AG09319 (cell line): ENCODE measurements around the gene MYO1H.
"Not testable (repeated sequence)": the region's sequence is repeated elsewhere in the genome, so short reads cannot be mapped to it uniquely, and the experiment has no call there.

Source experiments
- DNase-seq: peaks from one replicate; pipeline ENCODE4 v3.0.0-alpha.2; 2010; ENCODE audit warnings: low read depth; ENCODE audit errors: extremely low read depth
- TF ChIP-seq, protein P1 (sequence below): IDR thresholded peaks from 2 replicates; pipeline ENCODE4 v1.5.1; 2011; ENCODE audit warnings: low read depth, mild to moderate bottlenecking, inconsistent platforms, low read length, moderate library complexity

The MYO1H gene

DNA sequence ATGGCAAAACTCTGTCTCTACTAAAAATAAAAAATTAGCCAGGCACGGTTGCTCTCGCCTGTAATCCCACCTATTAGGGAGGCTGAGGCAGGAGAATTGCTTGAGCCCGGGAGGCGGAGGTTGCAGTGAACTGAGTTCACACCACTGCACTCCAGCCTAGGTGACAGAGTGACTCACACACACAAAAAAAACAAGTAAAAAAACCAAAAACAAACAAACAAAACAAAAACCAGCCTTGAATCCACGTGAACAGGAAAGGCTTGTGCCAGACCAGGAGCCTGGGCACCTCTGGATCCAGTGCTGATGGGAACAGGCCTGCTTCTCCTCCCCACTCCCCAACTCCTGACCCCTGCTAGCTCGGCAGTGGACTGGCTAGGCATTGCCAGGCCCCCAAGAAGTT lies 42.2 kb upstream of the MYO1H start:
- no peak for DNase-seq
- TF ChIP-seq, protein P1, sequence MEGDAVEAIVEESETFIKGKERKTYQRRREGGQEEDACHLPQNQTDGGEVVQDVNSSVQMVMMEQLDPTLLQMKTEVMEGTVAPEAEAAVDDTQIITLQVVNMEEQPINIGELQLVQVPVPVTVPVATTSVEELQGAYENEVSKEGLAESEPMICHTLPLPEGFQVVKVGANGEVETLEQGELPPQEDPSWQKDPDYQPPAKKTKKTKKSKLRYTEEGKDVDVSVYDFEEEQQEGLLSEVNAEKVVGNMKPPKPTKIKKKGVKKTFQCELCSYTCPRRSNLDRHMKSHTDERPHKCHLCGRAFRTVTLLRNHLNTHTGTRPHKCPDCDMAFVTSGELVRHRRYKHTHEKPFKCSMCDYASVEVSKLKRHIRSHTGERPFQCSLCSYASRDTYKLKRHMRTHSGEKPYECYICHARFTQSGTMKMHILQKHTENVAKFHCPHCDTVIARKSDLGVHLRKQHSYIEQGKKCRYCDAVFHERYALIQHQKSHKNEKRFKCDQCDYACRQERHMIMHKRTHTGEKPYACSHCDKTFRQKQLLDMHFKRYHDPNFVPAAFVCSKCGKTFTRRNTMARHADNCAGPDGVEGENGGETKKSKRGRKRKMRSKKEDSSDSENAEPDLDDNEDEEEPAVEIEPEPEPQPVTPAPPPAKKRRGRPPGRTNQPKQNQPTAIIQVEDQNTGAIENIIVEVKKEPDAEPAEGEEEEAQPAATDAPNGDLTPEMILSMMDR = no peak

DNA sequence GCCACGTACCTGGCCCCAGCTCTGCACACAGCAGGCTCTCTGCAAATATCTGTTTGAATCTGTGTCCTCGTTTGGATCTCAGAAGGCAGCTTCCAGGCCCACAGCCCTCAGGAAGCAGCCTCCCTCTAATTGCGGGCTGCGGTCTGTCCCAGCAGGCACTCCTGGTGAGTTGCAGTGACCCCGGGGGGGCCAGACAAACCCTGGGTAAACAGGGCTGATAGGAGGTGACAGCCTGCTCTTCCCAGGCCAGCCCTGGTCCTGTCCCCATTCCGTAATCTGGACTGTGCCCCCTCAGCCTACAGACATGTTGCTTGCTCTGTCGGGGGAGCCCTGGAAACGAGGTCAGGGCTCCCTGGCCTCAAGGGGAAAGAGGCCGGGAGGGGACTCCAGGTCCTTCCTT lies 40.6 kb upstream of the MYO1H start:
- DNase-seq = no peak
- TF ChIP-seq, protein P1 = no peak

DNA sequence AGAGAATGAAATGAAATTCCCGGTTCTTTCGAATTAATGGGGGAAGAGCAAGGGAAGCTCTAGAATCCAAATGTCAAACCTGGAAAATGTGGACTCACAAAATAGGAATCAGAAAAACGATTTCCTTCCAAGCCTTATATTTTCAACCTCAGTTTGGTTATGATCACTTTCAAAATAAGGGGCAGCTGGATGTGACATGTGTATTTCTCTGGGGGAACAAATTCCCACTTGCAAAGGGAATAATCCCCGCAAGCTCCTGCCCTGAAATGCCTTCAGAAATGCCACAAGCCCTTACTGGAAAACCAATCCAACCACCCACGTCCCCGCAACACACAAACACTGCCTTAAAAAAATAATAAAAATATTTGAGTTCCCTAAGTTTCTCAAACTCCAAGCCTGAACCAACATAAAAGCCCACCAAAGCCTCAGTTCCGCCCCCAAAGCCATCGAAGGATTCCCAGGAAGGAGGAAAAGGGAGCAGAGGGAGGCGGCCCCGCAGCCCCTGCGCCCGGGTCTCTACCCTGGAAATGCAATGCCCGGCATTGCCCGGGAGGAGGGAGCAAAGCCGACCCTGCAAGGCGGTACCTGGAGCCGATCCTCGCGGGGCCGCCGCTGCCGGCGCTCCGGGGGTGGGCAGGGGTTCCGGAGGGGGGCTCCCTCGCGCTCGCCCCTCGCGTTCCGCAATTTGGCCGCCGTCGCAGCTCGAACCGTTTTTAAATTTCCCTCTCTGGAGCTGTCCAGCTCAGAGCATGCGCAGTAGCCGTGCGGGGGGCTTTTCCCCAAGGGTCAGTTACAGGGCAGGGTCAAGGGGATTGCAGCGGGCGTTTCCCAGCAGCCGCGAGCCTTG lies 38.9 kb upstream of the MYO1H start, which contains the start of gene FOXN4:
Gene FOXN4, minus strand, starts transcription at position 751 of the 847 bp plus-strand sequence. CDS start 963 bp downstream, outside the sequence.
- TF ChIP-seq, protein P1 = no peak
- no peak for DNase-seq

DNA sequence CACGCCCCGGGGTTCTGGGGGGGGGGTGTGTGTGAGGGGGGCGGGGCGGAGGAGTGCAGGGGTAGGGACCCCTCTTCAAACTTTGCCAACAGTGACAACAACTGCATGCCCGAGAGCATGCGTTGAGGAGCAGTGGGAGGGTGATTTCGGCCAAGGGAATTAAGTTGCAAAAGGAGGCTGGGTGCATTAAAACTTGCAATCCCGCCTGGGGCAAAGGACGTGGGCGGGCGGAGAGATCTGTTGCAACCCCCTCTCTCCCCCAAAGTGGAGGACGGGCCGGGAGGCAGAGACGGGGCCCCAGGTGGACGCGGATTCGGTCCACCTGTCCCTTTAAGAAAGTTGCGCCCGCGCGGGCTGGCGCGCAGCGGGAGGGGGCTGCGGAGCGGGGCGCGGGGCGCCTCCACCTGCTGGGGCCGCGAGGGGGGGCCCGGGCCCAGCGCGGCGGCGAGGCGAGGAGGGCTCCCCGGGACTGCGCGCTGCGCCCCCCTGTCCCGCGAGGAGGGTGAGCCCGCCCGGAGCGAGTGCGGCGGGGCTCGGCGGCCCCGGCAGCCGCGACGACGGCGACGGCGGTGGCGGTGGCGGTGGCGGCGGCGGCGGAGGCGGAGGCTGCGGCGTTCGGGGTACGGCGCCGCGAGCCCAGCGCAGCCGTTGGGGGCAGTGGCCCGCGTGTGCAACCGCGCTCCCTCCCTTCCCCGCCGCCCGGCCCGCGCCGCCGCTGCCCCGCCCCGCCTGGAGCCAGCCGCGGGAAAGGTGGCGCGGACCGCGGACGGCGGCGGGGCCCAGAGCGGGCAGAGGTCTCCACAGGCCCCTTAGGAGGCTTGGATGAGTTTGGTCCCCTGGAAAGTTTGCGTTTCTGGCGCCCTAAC lies 38.1 kb upstream of the MYO1H start:
- DNase-seq = no peak

DNA sequence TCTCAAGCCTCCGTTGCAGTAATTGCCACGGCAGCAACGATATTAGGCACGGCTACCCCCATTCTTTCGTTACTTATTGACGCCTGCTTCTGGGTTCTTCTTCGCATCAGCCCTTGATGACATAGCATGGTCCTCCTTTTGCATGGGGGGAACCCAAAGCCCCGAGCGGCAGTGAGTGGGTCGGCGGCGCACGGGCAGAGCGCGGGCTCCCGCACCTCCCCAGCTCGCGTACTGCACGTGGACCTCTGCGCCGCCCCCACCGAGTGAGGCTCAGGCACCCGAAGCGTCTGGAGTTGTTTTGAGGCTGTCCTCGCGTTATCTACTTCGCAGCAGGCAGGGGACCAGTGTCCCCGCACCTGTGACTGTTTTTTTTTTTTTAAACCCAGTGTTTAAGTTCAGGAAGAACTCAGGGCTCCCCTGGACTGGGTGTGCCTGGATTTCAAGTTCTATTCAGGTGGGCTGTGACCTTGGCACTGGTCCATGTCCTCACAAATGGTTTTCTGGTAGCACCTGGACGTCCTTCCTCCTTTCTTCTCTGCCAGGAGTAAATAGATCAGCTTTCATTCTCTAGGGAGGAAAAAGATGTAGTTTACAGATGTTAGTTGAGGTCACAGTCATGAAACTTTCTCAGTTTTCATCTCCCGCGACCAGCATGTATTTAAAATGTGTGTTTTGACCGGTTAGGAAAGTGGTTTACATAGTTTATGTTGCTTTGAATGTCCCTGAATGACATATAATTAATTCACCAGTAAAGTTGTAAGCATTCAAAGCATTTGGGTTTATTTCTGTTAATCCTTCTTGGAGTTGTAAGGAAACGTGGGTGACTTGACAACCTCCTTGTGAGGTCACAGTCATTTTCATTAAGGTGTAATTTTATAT lies 37.2 kb upstream of the MYO1H start:
- no peak for DNase-seq
- TF ChIP-seq, protein P1 = no peak

More for the DNA sequence above, 38.1 kb upstream of the MYO1H start:
- TF ChIP-seq, protein P1 = no peak

DNA sequence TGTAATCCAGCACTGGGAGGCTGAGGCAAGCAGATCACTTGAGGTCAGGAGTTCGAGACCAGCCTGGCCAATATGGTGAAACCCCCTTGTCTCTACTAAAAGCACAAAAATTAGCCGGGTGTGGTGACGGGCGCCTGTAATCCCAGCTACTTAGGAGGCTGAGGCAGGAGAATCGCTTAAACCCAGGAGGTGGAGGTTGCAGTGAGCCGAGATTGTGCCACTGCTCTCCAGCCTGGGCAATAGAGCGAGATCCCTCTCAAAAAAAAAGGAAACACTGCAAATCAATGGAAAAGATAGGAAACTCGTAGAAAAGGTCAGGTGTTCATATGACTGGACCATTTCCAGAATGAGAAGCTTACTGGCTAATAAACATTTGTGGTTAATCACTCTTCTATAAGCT lies 26.4 kb upstream of the MYO1H start:
- not testable (repeated sequence) for DNase-seq

DNA sequence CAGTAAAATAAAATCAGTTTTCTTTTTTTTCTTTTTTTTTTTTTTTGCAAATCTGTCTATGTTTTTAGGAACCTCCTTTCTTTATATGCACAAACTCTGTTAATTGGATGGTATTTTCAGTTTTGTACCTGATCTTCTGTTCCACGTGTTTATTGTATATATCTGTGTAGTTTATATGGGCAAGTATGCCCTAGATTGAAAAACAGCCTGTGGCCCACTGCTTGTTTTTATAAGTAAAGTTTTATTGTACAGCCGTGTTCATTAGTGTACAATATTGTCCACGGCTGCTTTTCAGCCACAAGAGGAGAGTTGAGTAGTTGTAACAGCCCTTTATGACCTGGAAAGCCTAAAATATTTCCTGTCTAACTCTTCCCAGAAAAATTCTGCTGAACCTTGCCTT lies 18.7 kb upstream of the MYO1H start:
- TF ChIP-seq, protein P1 = no peak
- DNase-seq = no peak
